GM19043 (cell line): Measurements from ENCODE around the gene SCYL3.
"Not testable (repeated sequence)": the region's sequence is repeated elsewhere in the genome, so short reads cannot be mapped to it uniquely, and the experiment has no call there.

ENCODE experiments used
- ATAC-seq: cut with Tn5 transposase; IDR thresholded peaks from one replicate; pipeline ENCODE4 v1.9.1; 2021; ENCODE audit warnings: low read depth; ENCODE audit not compliant: unreplicated experiment

SCYL3 gene

DNA sequence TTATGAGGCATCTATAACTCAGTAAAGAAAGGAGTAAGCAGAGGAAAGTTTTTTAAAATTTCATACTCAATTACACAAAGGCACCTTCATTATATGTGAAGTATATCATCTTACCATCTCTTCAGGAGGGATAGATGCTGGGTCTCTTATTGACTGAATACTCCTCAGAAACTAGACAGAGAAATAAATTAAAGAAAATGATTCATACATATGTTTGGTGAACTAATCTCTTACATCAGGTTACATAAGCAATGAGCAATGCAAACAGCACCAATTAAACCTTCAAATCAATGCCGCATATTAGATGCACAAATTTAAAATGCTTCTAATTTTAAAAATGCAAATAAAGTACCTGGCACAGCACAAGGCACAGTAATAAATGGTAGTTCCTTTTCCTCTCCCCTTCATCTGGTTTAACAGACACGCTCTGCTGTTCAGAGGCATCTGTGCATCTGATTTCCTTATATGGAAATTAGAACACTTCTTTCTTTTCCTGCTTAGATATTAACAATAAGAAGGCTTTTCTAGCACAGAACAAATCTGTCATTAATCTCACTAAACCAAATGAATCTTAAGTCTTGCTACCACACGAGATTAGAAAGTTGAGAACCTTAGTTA lies 20.0 kb downstream of the SCYL3 start:
- no peak for ATAC-seq

DNA sequence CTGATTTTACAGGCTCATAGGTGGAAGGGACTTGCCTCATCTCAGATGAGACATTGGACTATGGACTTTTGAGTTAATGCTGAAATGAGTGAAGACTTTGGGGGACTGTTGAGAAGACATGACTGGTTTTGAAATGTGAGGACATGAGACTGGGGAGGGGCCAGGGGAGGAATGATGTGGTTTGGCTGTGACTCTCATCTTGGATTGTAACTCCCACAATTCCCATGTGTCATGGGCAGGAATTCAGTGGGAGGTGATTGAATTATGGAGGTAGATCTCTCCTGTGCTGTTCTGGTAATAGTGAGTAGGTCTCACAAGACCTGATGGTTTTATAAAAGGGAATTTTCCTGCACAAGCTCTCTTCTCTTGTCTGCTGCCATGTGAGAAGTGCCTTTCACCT lies 20.8 kb downstream of the SCYL3 start:
- ATAC-seq, result no peak

- not testable (repeated sequence) for ATAC-seq
Measured at GRCh38 chr1:169871988-169872387, 21.7 kb downstream of the SCYL3 start.

- ATAC-seq, result no peak
Measured at GRCh38 chr1:169869426-169869825, 24.3 kb downstream of the SCYL3 start.

DNA sequence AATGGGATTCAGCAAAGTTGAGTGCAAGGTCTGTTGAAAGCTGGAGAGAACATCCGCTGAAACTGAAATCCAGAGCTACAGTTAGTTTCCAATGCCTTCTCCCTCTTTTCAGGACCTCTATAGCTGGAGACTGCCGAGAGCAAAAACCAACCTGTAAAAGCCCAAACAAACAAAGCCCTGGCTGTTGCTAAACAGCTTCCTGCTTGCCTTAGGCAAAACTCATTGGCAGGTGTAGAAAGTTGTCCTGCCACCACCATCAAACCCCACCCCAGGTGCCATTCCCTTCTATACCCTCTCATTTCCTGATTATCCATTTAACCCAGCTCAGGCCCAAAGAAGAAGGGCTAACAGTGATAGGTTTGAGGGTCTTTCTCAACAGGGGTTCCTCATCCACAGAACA lies 24.7 kb downstream of the SCYL3 start:
- ATAC-seq, result no peak

DNA sequence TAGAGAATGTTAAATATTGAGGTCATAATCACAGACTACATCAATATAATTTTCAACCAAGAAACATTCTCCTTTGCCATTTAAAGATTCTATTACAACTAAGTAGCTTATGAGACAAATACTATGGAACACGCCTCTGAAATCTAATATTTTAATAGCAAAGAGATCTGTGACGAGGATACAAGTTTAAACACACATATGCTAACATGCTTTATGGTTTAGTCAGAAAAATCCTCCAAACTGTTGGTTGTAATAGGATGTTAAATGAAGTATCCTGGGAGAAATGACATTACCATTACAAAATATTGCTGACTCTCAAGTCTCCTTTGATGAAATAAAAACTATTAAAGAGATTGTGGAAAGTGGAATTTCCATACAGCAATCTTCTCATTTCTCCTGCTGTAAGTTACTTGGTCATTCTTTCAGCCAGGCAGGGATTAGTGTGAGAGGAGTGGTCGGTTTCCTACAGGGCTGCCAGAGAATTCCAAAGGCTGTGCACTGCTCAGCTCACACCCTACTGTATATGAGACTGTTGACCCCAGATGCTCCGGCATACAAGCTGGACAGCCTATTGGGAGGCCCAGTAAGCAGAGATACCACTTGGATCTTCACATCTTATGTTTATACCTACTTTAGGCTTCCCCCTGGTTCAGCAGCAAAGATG lies 26.6 kb downstream of the SCYL3 start:
- no peak for ATAC-seq

- ATAC-seq, result no peak
Measured at GRCh38 chr1:169866577-169866976, 27.1 kb downstream of the SCYL3 start.

DNA sequence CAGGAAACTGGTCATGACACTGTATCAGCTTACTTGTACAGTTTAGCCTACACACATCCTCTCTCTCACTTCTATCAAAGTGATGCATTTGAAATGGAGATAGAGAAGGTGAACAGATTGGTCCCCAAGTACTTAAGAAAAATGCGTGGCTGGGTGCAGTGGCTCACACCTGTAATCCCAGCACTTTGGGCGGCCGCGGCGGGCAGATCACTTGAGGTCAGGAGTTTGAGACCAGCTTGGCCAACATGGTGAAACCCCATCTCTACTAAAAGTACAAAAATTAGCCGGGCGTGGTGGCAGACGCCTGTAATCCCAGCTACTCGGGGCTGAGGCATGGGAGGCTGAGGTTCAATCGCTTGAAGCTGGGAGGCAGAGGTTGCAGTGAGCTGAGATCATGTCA lies 29.2 kb downstream of the SCYL3 start:
- not testable (repeated sequence) for ATAC-seq

DNA sequence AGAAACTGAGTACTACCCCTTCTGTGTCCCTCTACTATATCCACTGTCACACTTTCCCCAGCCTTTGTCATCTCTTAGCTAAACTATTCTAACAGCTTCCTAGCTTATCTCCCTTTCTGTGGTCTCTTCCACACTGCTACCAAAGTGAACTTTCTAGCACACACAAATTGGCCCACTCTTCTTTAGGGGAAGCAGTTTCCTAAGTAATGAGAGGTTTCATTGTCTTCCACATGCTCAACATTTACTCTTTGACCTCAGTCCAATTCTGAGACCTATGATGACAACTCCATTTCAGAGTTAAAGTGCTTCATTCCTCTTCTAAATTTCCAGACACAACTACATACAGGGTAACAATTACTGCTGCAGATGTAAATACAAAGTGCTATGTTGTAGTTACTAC lies 32.9 kb downstream of the SCYL3 start:
- ATAC-seq, result no peak

GRCh38 chr1:169860187-169860586 lies 33.5 kb downstream of the SCYL3 start:
- ATAC-seq, result no peak

DNA sequence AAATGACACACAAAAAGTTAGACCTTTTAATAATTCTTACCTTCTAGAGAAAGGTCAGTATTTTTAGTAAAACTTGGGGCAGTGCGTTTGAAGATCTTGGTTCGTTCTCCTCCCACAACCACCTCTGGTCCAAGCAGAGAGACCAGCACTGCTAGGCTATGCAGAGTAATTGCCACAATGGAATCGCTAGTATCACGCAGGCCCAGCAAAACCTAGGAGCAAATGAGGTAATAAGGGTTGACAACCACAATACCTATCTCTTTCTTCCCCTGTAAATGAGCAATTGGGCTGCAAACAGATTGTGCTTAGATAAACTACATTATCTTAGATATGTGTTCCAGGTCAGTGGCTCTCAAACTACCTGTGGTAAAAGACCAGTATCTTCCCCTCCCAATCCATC lies 34.7 kb downstream of the SCYL3 start:
- no peak for ATAC-seq

- ATAC-seq, result no peak
Measured at GRCh38 chr1:169858467-169858866, 35.2 kb downstream of the SCYL3 start.

- ATAC-seq, result no peak
Measured at GRCh38 chr1:169853341-169853740, 40.4 kb downstream of the SCYL3 start.

- ATAC-seq, result no peak
Measured at GRCh38 chr1:169849346-169850022, 44.2 kb downstream of the SCYL3 start.

GRCh38 chr1:169848456-169848855 lies 45.2 kb downstream of the SCYL3 start:
- ATAC-seq, result no peak

DNA sequence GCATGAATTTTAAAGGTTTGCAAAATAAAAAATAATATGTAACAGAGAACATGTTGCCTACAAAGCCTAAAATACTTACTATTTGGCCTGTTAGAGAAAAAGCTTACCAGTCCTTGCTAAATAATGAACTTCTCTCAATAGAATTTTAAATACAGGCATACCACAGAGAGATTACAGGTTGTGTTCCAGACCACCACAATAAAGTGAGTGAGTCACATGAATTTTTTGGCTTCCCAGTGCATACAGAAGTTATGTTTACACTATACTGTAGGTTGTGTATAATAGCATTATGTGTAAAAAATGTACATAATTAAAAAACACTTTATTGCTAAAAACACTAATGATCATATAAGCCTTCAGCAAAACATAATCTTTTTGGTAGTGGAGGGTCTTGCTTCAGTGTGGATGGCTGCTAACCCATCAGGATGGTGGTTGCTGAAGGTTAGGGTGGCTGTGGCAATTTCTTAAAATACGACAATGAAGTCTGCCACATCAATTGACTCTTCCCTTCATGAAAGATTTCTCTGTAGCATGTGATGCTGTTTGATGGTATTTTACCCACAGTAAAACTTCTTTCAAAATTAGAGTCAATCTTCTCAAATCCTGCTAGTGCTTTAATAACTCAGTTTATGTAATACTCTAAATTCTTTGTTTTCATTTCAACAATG lies 48.6 kb downstream of the SCYL3 start:
- ATAC-seq, result no peak

DNA sequence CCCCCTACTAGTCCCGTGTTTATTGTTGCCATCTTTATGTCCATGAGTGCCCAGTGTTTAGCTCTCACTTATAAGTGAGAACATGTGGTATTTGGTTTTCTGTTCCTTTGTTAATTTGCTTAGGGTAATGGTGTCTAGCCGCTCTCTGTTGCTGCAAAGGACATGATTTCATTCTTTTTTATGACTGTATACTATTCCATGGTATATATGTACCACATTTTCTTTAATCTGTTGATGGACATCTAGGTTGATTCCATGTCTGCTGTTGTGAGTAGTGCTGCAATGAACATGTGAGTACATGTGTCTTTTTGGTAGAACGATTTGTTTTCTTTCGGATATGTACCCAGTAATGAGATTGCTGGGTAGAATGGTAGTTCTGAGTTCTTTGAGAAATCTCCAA lies 54.8 kb downstream of the SCYL3 start:
- ATAC-seq, result no peak

DNA sequence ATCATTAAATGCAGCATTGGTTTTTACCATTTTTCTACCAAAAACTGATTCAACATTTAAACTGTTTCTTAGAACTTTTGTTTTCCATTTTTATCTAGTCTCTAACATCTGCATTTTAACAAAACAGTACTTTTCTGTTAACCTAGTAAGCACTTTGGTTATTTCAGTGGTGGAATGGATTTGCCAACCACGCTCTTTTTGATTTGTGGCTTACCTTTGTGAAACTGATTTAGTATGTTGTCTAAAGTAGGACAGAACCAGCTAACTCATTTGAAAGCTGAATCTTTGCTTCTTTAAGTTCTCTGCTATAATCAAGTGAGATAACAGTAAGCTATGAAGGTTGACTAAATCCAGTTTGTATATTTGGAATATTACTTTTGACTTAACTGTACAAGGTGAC lies 57.5 kb downstream of the SCYL3 start:
- no peak for ATAC-seq

GRCh38 chr1:169835647-169836046 lies 58.0 kb downstream of the SCYL3 start:
- no peak for ATAC-seq

- ATAC-seq, result no peak
Measured at GRCh38 chr1:169834869-169835268, 58.8 kb downstream of the SCYL3 start.

- no peak for ATAC-seq
Measured at GRCh38 chr1:169833179-169833901, 60.4 kb downstream of the SCYL3 start.
